Adrenal gland (tissue), 5 donors: ENCODE results near the gene HOXB8.

Experiments
- CTCF ChIP-seq, 6 experiments: fragments of 450-650 bp in 4 of 6; fragments of 200-600 bp in 2 of 6; sonication (generic) in 1 of 6; IDR thresholded peaks; 1 replicate in 5 of 6; 2 replicates in 1 of 6; pipeline versions ENCODE4 v1.5.1 to v1.8.0; 2016 to 2021; ENCODE audit warnings: antibody characterized with exemption in 6 of 6, mild to moderate bottlenecking in 2 of 6, moderate library complexity in 1 of 6
- POLR2A ChIP-seq, 2 donors: fragments of 450-650 bp; IDR thresholded peaks; one replicate each; pipeline ENCODE4 v1.6.1; 2017; ENCODE audit warnings: antibody characterized with exemption in 2 of 2, mild to moderate bottlenecking in 2 of 2, moderate library complexity in 1 of 2
- donor health status: DM: no; HTN: no; CAD: no.

GRCh38 chr17:48563385-48563838 is 51.7 kb downstream of the HOXB8 start:
- TF ChIP-seq POLR2A (IDR thresholded peaks at IDR 0.05) (no peak), CTCF (IDR thresholded peaks at IDR 0.05) (no peak)
